HL-60 (cell line): ENCODE results near the gene SMURF1.

Experiments
- DNase-seq, 2 experiments: peaks; one replicate each; pipeline ENCODE4 v3.0.0-alpha.2; 2010 to 2020; ENCODE audit warnings: low read depth in 1 of 2, low spot score in 1 of 2
- H3K27ac ChIP-seq: fragments of 250-450 bp; sonication (Bioruptor Pico); replicated peaks from 2 replicates; pipeline ENCODE4 v1.5.1; 2020; ENCODE audit warnings: mild to moderate bottlenecking, moderate library complexity
- H3K27me3 ChIP-seq: fragments of 250-450 bp; sonication (Bioruptor Pico); 2 replicates; pipeline ENCODE4 v1.5.1; 2021; ENCODE audit warnings: mild to moderate bottlenecking, moderate library complexity; ENCODE audit not compliant: insufficient read depth, poor library complexity, severe bottlenecking
- H3K4me3 ChIP-seq: replicated peaks from 2 replicates; pipeline ENCODE4 v1.5.1; 2011; ENCODE audit warnings: mild to moderate bottlenecking, control low read depth, low read length; ENCODE audit not compliant: insufficient read depth
- CTCF ChIP-seq: IDR thresholded peaks from one replicate; pipeline ENCODE4 v1.5.1; 2011; ENCODE audit warnings: low read length, control low read depth, inconsistent platforms; ENCODE audit not compliant: insufficient read depth
- GABPA ChIP-seq: IDR thresholded peaks from 2 replicates; pipeline ENCODE4 v1.6.1; 2012; ENCODE audit warnings: low read depth
- POLR2AphosphoS5 ChIP-seq: IDR thresholded peaks from 2 replicates; pipeline ENCODE4 v1.6.1; 2012; ENCODE audit warnings: low read depth
- REST ChIP-seq: IDR thresholded peaks from 2 replicates; pipeline ENCODE4 v1.6.1; 2012; ENCODE audit warnings: low read depth; ENCODE audit not compliant: insufficient replicate concordance
- SPI1 ChIP-seq: IDR thresholded peaks from 2 replicates; pipeline ENCODE4 v1.6.1; 2012; ENCODE audit warnings: low read depth, mild to moderate bottlenecking, borderline replicate concordance

Gene SMURF1

DNA sequence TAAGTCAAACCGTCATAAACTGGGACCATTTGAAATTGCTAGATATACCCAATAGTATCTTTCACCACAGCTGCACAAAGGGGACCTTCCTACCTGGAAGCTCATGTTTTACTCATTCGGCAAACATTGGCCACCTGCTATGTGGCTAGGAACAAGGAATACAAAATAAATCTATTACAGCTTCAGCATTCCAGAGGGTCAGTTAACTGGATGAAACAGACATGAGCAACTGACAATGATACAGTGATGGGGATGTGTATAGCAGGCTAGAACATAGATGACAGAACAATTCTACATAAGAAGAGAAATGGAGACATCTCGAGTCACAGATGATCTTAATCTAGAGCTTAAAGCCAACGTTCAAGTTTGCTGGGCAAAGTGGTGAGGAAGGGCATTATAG is 3.1 kb upstream of the SMURF1 start:
- Histone ChIP-seq H3K27ac (no peak overlapping the region), H3K4me3 (no peak overlapping the region), H3K27me3 (no peaks in the 10 kb centered on the region)
- DNase-seq = no peak
- TF ChIP-seq CTCF = no peak
- TF ChIP-seq GABPA = no peak
- no peak for TF ChIP-seq SPI1
- no peak for TF ChIP-seq POLR2AphosphoS5
- no peak for TF ChIP-seq REST

GRCh38 chr7:99143521-99143852 is 421 bp downstream of the SMURF1 start:
- DNase-seq = no peak
- Histone ChIP-seq H3K4me3 (peak overlapping the region; percentile 70), H3K27ac (peak overlapping the region; percentile 47; the same call in 1 of the 2 replicates), H3K27me3 (no peaks in the 10 kb centered on the region)
- TF ChIP-seq REST (no peak), CTCF (no peak), SPI1 (no peak), GABPA (no peak), POLR2AphosphoS5 (no peak)

GRCh38 chr7:99142727-99143520 is 984 bp downstream of the SMURF1 start:
- peak overlapping the region; percentile 70 for H3K4me3 ChIP-seq
- H3K27ac ChIP-seq = no peak overlapping the region
- DNase-seq = peak; percentile 75 to 88
- no peaks in the 10 kb centered on the region for H3K27me3 ChIP-seq
- TF ChIP-seq SPI1 (no peak), POLR2AphosphoS5 (no peak), GABPA (no peak), REST (no peak), CTCF (no peak)
